Vagina (tissue), 2 donors: Measurements from ENCODE around the gene ZNF57.

ENCODE experiments used
- CTCF ChIP-seq, 3 experiments: fragments of 450-650 bp in 2 of 3; fragments of 200-600 bp in 1 of 3; sonication (generic) in 1 of 3; IDR thresholded peaks; one replicate each; pipeline ENCODE4 v1.5.1; 2017 to 2019; ENCODE audit warnings: antibody characterized with exemption in 3 of 3, mild to moderate bottlenecking in 2 of 3, moderate library complexity in 2 of 3
- POLR2A ChIP-seq, 2 donors: fragments of 450-650 bp; IDR thresholded peaks; one replicate each; pipeline ENCODE4 v1.6.1; 2017; ENCODE audit warnings: antibody characterized with exemption in 2 of 2, mild to moderate bottlenecking in 2 of 2, moderate library complexity in 2 of 2
- POLR2AphosphoS5 ChIP-seq, 2 donors: sonication (generic); formaldehyde crosslinking; IDR thresholded peaks; one replicate each; pipeline ENCODE4 v1.9.0; 2017; ENCODE audit warnings: antibody characterized with exemption in 2 of 2, mild to moderate bottlenecking in 2 of 2, low read depth in 1 of 2; ENCODE audit not compliant: insufficient read depth in 1 of 2

- TF ChIP-seq CTCF (IDR thresholded peaks at IDR 0.05), result no peak
- peak in 1 of 2 donors; percentile 89 for TF ChIP-seq POLR2A (IDR thresholded peaks at IDR 0.05)
- TF ChIP-seq POLR2AphosphoS5 (IDR thresholded peaks at IDR 0.05; ENCODE audit: insufficient read depth in 1 of 2, low read depth in 1 of 2), result peak; percentile 92 to 99
Measured at GRCh38 chr19:2950286-2951124, 49.8 kb downstream of the ZNF57 start.
